SK-MEL-5 (cell line): ENCODE data around the gene CTBS. TPM values are rescaled to one million over a fixed set of nuclear protein-coding genes. Genes with fewer than 3 reads are reported as not detected.

Experiments
- DNase-seq: peaks from one replicate; pipeline ENCODE4 v3.0.0-alpha.2; 2016; ENCODE audit warnings: low read depth, low spot score
- in situ Hi-C: cut with HindIII; loops from 2 replicates; pipeline ENCODE4 v1.10.0; 2016; ENCODE audit warnings: low sequenced_read_pairs, high pct_unique_total_duplicates, low pct_unique_long_range_greater_than_20kb
- polyA plus RNA-seq, 2 experiments: library from polyadenylated mRNA; depleted of rRNA; stranded (reverse); fragments of >200 nt; gene quantifications; 2 replicates each; pipeline ENCODE4 v1.2.3, GENCODE V29; 2015
- total RNA-seq: library from RNA; depleted of rRNA; stranded (reverse); fragments of >200 nt; shearing (Covaris generic); gene quantifications from 2 replicates; pipeline ENCODE4 v1.2.3, GENCODE V29; 2014; rRNA removed

The CTBS gene, protein sequence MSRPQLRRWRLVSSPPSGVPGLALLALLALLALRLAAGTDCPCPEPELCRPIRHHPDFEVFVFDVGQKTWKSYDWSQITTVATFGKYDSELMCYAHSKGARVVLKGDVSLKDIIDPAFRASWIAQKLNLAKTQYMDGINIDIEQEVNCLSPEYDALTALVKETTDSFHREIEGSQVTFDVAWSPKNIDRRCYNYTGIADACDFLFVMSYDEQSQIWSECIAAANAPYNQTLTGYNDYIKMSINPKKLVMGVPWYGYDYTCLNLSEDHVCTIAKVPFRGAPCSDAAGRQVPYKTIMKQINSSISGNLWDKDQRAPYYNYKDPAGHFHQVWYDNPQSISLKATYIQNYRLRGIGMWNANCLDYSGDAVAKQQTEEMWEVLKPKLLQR
- total RNA-seq = 12.2 and 13.6 TPM in 2 replicates
- 29.4 and 36.2 TPM in 2 replicates for polyA plus RNA-seq (2015; cell fraction: cytosol; rRNA removed)
- 12.5 and 13.7 TPM in 2 replicates for polyA plus RNA-seq (2015; cell fraction: nucleus; rRNA removed)

GRCh38 chr1:84573967-84574842, at the start of gene CTBS:
CTBS (minus strand) TSS chr1:84574440; CDS start chr1:84574415, 25 bp downstream.
- DNase-seq = peak; percentile 78
- in situ Hi-C loops = no loop called here

- in situ Hi-C loops = loop anchor here (25.0 kb wide), 1 partner anchor 184 kb away; no protein-coding TSS in a partner anchor
- no peak for DNase-seq
Measured at GRCh38 chr1:84621553-84621952, 47.3 kb upstream of the CTBS start.

GRCh38 chr1:84620720-84621313, 46.6 kb upstream of the CTBS start:
- in situ Hi-C loops = loop anchor here (25.0 kb wide), 1 partner anchor 184 kb away; no protein-coding TSS in a partner anchor
- DNase-seq = peak; percentile 72

GRCh38 chr1:84619383-84620102, 45.3 kb upstream of the CTBS start:
- in situ Hi-C loops = loop anchor here (25.0 kb wide), 1 partner anchor 182 kb away; no protein-coding TSS in a partner anchor
- peak; percentile 27 for DNase-seq

DNA sequence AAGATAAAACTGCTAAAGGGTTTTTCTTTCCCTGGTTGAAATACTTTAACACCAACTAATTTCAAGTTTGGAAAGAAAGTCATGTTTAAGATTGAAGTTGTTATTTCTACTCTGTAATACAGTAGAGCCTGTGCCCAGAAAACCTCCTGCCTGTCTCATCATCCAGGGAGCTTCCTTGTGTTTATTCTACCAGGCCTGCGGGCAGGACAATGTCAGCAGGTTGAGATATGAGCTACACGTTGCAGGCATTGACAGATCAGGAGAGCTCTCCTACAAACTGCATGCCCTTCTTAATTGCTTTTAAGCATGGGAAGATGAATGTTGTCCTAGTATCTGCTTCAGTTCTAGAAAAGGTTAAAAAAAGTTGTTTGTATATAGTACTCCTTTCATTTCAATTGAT, 43.1 kb upstream of the CTBS start:
- in situ Hi-C loops = loop anchor here (25.0 kb wide), 1 partner anchor 180 kb away; no protein-coding TSS in a partner anchor
- DNase-seq = no peak

DNA sequence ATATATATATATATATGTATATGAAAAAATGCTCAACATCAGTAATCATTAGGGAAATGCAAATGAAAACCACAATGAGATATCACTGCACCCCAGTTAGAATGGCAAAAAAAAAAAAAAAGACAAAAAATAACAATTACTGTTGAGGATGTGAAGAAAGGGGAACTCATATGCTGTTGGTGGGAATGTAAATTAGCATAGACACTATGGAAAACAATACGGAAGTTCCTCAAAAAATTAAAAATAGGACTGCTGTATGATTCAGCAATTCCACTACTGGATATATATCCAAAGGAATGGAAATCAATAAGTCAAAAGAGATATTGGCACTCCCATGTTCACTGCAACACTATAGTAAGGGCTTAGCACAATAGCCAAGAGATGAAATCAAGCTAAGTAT, 41.5 kb upstream of the CTBS start:
- DNase-seq = no peak
- in situ Hi-C loops = loop anchor here (25.0 kb wide), 1 partner anchor 178 kb away; no protein-coding TSS in a partner anchor

DNA sequence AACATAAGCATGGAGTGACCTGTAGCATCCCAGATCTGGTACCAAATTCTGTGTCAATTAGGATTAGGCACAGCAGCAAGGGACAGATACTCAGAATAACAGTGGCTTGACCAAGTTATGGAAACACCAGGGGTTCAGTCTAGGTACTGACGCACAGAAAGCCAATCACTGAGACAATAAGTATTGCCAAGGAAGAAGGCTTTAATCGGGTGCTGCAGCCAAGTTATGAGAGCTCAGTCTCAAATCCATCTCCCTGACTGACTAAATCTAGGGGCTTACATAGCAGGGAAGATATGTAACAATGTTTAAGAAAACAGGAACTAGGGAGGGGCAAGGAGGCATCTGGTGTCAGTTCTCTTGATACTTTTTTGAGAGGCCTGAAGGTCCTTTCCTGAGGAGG, 39.6 kb upstream of the CTBS start:
- DNase-seq = no peak
- in situ Hi-C loops = loop anchor here (25.0 kb wide), 1 partner anchor 177 kb away; no protein-coding TSS in a partner anchor

- no peak for DNase-seq
- in situ Hi-C loops = loop anchor here (25.0 kb wide), 1 partner anchor 176 kb away; no protein-coding TSS in a partner anchor
Measured at GRCh38 chr1:84613026-84613425, 38.8 kb upstream of the CTBS start.

- no peak for DNase-seq
- in situ Hi-C loops = loop anchor here (25.0 kb wide), 1 partner anchor 174 kb away; no protein-coding TSS in a partner anchor
Measured at GRCh38 chr1:84611796-84612195, 37.6 kb upstream of the CTBS start.

DNA sequence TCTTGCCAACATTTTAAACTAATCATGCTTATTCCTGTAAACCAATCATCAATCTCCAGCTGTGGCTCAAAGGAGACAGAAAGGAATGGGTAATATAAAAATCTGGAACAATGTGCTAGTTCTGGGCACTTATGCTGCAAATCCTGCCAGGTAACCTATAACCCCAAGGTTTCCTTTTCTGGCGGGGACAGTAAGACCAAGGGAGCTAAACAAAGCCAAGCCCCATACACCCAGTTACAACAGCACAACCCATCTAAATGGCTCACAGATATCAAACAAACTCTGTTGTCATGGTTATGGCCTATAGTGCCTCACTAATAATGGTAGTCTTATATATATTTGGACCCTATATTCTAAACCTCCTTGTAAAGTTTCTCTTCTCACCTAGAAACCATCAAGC, 36.9 kb upstream of the CTBS start:
- in situ Hi-C loops = loop anchor here (25.0 kb wide), 1 partner anchor 174 kb away; no protein-coding TSS in a partner anchor
- no peak for DNase-seq

DNA sequence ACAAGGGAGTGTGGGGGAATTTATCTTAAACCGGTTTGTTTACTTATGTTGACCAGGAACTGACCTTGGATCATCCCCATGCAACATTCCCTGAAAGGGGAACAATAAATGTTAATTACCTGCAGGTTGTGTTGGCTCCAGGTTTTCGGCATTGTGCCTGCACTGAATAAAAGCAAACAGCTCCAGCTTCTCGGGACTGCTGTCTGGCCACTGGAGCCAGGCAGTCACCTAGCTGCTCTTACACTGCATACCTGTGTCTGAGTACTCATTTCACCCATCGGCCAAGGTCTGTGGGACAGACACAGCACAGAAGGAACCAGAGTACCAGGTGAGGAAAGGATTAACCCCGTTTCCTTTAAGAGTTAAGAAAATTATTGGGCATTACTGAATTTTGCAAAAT, 32.7 kb upstream of the CTBS start:
- no peak for DNase-seq
- in situ Hi-C loops = loop anchor here (25.0 kb wide), 1 partner anchor 170 kb away; no protein-coding TSS in a partner anchor

- in situ Hi-C loops = loop anchor here (25.0 kb wide), 1 partner anchor 168 kb away; no protein-coding TSS in a partner anchor
- no peak for DNase-seq
Measured at GRCh38 chr1:84605157-84605556, 30.9 kb upstream of the CTBS start.

- in situ Hi-C loops = loop anchor here (25.0 kb wide), 1 partner anchor 167 kb away; no protein-coding TSS in a partner anchor
Measured at GRCh38 chr1:84603941-84604830, 29.9 kb upstream of the CTBS start.

GRCh38 chr1:84603223-84603622, 29.0 kb upstream of the CTBS start:
- in situ Hi-C loops = loop anchor here (25.0 kb wide), 1 partner anchor 166 kb away; no protein-coding TSS in a partner anchor
- DNase-seq = no peak

More at GRCh38 chr1:84603941-84604830, 29.9 kb upstream of the CTBS start:
- DNase-seq = peak; percentile 85

- in situ Hi-C loops = loop anchor here (25.0 kb wide), 1 partner anchor 163 kb away; no protein-coding TSS in a partner anchor
Measured at GRCh38 chr1:84600796-84601195, 26.6 kb upstream of the CTBS start.

More at GRCh38 chr1:84600796-84601195, 26.6 kb upstream of the CTBS start:
- DNase-seq = no peak
